Motor neuron (in vitro differentiated cells): ENCODE results near the gene ZNF488. TPM values are rescaled to one million over a fixed set of nuclear protein-coding genes. Genes with fewer than 3 reads are reported as not detected.

Source experiments
- ATAC-seq, 8 experiments: fragments of 200-7000 bp; cut with Tn5 transposase; replicated peaks in 6 of 8; 2 replicates each; pipeline ENCODE4 v1.8.0; 2021; ENCODE audit warnings: mild to moderate bottlenecking in 8 of 8, moderate library complexity in 8 of 8
- H3K27ac ChIP-seq, 2 donors: fragments of 250-450 bp; sonication (Bioruptor Pico); 2 replicates each; pipeline ENCODE4 v1.9.0; 2021; ENCODE audit warnings: antibody characterized with exemption in 2 of 2, mild to moderate bottlenecking in 2 of 2, moderate library complexity in 1 of 2
- H3K4me1 ChIP-seq, 2 donors: fragments of 250-450 bp; sonication (Bioruptor Pico); replicated peaks in 1 of 2; 2 replicates each; pipeline ENCODE4 v1.6.1; 2021; ENCODE audit warnings: antibody characterized with exemption in 2 of 2, mild to moderate bottlenecking in 2 of 2, moderate library complexity in 1 of 2
- H3K4me3 ChIP-seq, 5 donors: fragments of 250-450 bp; sonication (Bioruptor Pico); 2 replicates each; pipeline ENCODE4 v1.9.0; 2021; ENCODE audit warnings: antibody characterized with exemption in 5 of 5, mild to moderate bottlenecking in 5 of 5, moderate library complexity in 4 of 5
- WGBS, 10 experiments: fragments of 450-650 bp; shearing (Covaris generic); methylation state at CpG; one replicate each; pipeline ENCODE4 v1.0.0; 2022; 5-methylcytosine and 5-hydroxymethylcytosine counted together
- in situ Hi-C, 9 experiments: fragments of 400-800 bp; cut with MboI; loops; one replicate each; pipeline ENCODE4 v1.15.0; 2021; ENCODE audit warnings: low sequenced_read_pairs in 9 of 9, low pct_unique_long_range_greater_than_20kb in 2 of 9; ENCODE audit not compliant: unreplicated experiment in 9 of 9
- total RNA-seq, 8 experiments: library from RNA; unstranded; fragments of 300-600 nt; gene quantifications; 2 replicates each; pipeline versions ENCODE4 v1.2.3 to v1.2.4, GENCODE V29; 2022

The ZNF488 gene
- total RNA-seq, 8 experiments from 2014 or later: 0.23 to 0.62 (median 0.50) TPM; not detected in 1

- Histone ChIP-seq H3K4me1 (no peaks in the 10 kb centered on the region), H3K27ac (no peak overlapping the region), H3K4me3 (no peak overlapping the region)
- in situ Hi-C loops: no loop called here
- no peak for ATAC-seq
- 7 to 88% (median 66%) methylated on average over 1 to 2 of the region's 3 CpGs; no CpG with 5 or more reads in 4 of the 10 experiments for WGBS, 10 experiments
Observed at GRCh38 chr10:47332371-47332770, 51.7 kb downstream of the ZNF488 start.

GRCh38 chr10:47331954-47332353 lies 52.1 kb downstream of the ZNF488 start:
- WGBS, 10 experiments: 10 to 75% (median 45%) methylated on average over 2 to 4 of the region's 7 CpGs; no CpG with 5 or more reads in 7 of the 10 experiments

GRCh38 chr10:47331491-47331890 lies 52.6 kb downstream of the ZNF488 start:
- no peak for ATAC-seq
- Histone ChIP-seq H3K4me1 (no peaks in the 10 kb centered on the region), H3K27ac (no peak overlapping the region), H3K4me3 (no peak overlapping the region)
- in situ Hi-C loops: no loop called here
- 69 to 100% (median 89%) methylated on average over 1 to 4 of the region's 9 CpGs; no CpG with 5 or more reads in 2 of the 10 experiments for WGBS, 10 experiments

More at GRCh38 chr10:47331954-47332353, 52.1 kb downstream of the ZNF488 start:
- ATAC-seq: no peak
- Histone ChIP-seq H3K4me3 (no peak overlapping the region), H3K27ac (no peak overlapping the region), H3K4me1 (no peaks in the 10 kb centered on the region)
- in situ Hi-C loops: no loop called here

GRCh38 chr10:47330804-47331203 lies 53.3 kb downstream of the ZNF488 start:
- Histone ChIP-seq H3K4me3 (no peak overlapping the region), H3K4me1 (peaks cover 0 to 3% of the 10 kb centered on the region in 2 donors), H3K27ac (no peak overlapping the region)
- in situ Hi-C loops: no loop called here
- no peak for ATAC-seq
- WGBS, 10 experiments: 0 to 65% (median 43%) methylated on average over 1 to 3 of the region's 3 CpGs; no CpG with 5 or more reads in 1 of the 10 experiments

DNA sequence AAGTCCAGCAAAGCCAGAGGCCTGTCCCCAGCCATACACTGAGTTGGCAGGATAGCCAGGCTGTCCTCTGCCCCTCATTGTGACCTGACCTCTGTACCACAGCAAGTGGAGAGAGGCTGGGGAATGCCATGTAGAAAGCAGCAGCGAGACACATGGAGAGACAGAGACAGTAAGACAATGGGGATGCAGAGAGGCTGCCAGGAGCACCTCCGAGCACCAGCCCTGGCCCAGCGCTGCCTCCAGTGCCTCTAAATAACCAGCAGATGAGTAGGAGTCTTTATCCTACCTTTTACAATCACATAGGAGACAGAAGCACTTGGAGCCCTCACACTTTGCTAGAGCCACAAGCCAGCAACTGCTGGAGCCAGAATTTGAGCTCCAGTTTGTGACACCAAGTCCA lies 53.7 kb downstream of the ZNF488 start:
- 60 to 83% (median 80%) methylated on average over 1 of the region's 3 CpGs; no CpG with 5 or more reads in 7 of the 10 experiments for WGBS, 10 experiments
- ATAC-seq: no peak
- Histone ChIP-seq H3K27ac (no peak overlapping the region), H3K4me3 (no peak overlapping the region), H3K4me1 (peaks cover 0 to 3% of the 10 kb centered on the region in 2 donors)
- in situ Hi-C loops: no loop called here

DNA sequence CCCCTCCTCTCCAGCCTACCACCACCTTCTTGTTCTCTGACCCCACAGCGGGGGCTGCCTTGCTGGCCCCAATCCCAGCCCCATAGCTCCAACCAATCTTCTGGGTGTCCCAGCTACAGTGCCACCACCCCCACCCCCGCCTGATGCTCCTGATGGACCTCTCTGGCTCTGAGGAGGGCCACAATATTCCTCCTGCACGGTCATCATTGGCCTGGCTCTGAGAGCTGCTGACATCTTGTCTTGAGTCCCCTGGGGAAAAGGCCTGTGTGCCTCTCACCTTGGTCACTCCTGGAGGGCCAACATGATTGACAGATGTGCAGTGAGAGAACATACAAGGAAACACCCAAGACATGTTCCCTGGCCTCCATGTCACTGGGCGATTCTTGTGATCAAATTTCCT lies 54.2 kb downstream of the ZNF488 start:
- 7 to 100% (median 80%) methylated on average over 1 to 2 of the region's 4 CpGs; no CpG with 5 or more reads in 7 of the 10 experiments for WGBS, 10 experiments
- Histone ChIP-seq H3K27ac (no peak overlapping the region), H3K4me1 (peaks cover 0 to 3% of the 10 kb centered on the region in 2 donors), H3K4me3 (no peak overlapping the region)
- in situ Hi-C loops: no loop called here
- no peak for ATAC-seq

- 20 to 90% (median 60%) methylated on average over 1 to 3 of the region's 11 CpGs; no CpG with 5 or more reads in 3 of the 10 experiments for WGBS, 10 experiments
- Histone ChIP-seq H3K4me1 (peaks cover 0 to 14% of the 10 kb centered on the region in 2 donors), H3K4me3 (no peak overlapping the region), H3K27ac (no peak overlapping the region)
- in situ Hi-C loops: no loop called here
- ATAC-seq: no peak
Observed at GRCh38 chr10:47326927-47327330, 57.2 kb downstream of the ZNF488 start.

DNA sequence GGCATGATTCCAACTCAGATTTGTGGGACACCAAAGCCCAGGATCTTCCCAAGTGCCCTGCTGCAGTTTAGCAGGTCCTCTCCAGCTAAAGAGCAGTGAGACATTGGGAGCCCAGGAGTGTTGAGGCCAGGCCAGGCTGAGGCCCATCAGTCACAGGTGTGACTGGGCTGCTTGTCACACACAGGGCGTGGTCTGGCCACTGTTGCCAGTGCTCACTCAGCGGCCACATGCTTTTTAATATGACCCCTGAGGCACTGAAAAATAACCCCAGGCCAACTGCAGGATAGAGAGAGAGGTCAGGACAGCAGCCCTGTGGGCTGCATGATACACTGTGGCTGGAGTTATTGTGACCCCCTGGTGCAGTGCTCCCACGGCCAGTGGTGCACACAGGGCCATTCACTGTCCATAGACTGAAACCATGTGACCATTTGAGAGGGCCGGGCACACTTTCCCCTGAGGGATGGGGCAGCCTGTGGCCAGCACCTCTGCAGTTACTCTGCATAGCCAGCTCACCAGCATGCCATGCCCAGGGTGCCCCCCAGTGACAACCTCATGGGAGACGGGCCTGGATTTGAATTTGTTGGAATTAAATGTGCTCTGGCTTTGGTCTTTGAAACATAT lies 57.7 kb downstream of the ZNF488 start:
- in situ Hi-C loops: no loop called here
- H3K27ac ChIP-seq: peak overlapping the region in 1 of 2 donors; percentile 56
- whole genome bisulfite sequencing, 10 experiments: 100% methylated on average over 2 of the region's 5 CpGs; no CpG with 5 or more reads in 9 of the 10 experiments
- no peak overlapping the region for H3K4me3 ChIP-seq
- H3K4me1 ChIP-seq: peaks cover 0 to 14% of the 10 kb centered on the region in 2 donors
- peak in 2 of 8 experiments; percentile 17 to 19 for ATAC-seq

DNA sequence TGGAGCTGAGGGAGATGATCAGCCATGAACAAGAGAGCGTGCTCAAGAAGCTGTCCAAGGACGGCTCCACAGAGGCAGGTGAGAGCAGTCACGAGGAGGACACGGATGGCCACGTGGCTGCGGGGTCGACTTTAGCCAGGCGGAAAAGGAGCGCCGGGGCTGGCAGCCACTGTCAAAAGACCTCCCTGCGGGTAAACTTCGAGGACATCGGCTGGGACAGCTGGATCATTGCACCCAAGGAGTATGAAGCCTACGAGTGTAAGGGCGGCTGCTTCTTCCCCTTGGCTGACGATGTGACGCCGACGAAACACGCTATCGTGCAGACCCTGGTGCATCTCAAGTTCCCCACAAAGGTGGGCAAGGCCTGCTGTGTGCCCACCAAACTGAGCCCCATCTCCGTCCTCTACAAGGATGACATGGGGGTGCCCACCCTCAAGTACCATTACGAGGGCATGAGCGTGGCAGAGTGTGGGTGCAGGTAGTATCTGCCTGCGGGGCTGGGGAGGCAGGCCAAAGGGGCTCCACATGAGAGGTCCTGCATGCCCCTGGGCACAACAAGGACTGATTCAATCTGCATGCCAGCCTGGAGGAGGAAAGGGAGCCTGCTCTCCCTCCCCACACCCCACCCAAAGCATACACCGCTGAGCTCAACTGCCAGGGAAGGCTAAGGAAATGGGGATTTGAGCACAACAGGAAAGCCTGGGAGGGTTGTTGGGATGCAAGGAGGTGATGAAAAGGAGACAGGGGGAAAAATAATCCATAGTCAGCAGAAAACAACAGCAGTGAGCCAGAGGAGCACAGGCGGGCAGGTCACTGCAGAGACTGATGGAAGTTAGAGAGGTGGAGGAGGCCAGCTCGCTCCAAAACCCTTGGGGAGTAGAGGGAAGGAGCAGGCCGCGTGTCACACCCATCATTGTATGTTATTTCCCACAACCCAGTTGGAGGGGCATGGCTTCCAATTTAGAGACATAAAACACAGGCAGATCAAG lies 58.5 kb downstream of the ZNF488 start:
- in situ Hi-C loops: no loop called here
- ATAC-seq: no peak
- Histone ChIP-seq H3K4me3 (no peak overlapping the region), H3K4me1 (peaks cover 0 to 14% of the 10 kb centered on the region in 2 donors), H3K27ac (no peak overlapping the region)
- WGBS, 10 experiments: 58 to 100% (median 87%) methylated on average over 1 to 13 of the region's 30 CpGs; no CpG with 5 or more reads in 1 of the 10 experiments

DNA sequence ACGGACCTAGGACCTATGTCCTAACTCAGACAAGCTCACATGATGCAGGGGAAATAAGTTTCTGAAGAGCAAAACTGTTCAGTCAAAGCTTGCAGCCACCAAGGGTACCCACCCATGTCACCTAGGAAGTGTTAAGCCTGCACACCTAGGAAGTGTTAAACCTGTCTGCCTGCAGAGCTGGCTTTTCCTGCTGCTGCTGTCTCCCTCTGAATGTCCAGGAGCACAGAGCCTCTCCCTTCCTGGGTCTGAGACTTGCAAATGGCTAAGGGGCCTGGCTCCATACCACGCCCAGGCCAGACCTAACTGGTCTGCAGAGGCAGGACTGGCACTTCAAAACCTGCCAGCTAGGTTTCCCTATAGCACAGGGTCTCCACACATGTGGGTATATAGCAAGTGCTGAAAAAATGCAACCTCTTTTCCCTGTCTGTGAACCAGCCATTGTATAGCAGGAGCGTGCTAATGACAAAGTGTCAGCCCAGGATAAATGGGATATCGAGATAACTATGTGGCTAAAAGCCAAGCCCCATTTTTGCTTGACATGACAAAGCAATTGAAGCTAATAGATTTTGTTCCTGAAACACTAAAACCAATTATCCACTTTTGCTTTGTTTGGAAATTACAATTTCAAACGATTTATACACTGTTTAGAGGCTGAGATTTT lies 60.3 kb downstream of the ZNF488 start:
- H3K4me3 ChIP-seq: no peak overlapping the region
- WGBS, 10 experiments: 7 to 75% (median 48%) methylated on average over 1 to 4 of the region's 5 CpGs; no CpG with 5 or more reads in 1 of the 10 experiments
- in situ Hi-C loops: loop anchor here in 2 of 9 experiments (25.0 kb wide), 1 partner anchor 286 kb away; no protein-coding TSS in a partner anchor
- peak; percentile 18 to 92 (median 52) for ATAC-seq
- H3K4me1 ChIP-seq: peaks cover 0 to 14% of the 10 kb centered on the region in 2 donors
- peak overlapping the region in 1 of 2 donors; percentile 7 for H3K27ac ChIP-seq

DNA sequence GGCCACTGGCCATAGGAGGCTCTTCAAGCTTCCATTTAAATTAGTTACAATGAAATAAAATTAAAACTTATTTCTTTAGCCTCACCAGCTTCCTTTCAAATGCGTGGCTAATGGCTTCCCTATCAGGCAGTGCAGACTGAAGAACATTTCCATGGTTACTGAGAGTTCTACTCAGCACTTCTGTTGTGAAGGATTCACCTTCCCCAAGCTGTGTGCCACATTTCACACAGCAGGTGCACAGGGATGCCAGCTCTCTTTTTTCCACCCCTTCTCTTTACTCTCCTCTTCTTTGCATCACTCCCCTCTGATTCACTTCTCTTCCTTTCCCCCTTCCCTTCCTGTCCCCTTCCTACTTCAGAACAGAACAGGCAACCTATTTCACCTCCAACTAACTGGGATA lies 61.0 kb downstream of the ZNF488 start:
- Histone ChIP-seq H3K4me1 (peaks cover 0 to 14% of the 10 kb centered on the region in 2 donors), H3K27ac (no peak overlapping the region), H3K4me3 (no peak overlapping the region)
- in situ Hi-C loops: loop anchor here in 2 of 9 experiments (25.0 kb wide), 1 partner anchor 286 kb away; no protein-coding TSS in a partner anchor
- WGBS, 10 experiments: 14 to 88% (median 30%) methylated on average over 1 of the region's 1 CpG; no CpG with 5 or more reads in 4 of the 10 experiments
- peak in 1 of 8 experiments; percentile 26 for ATAC-seq

DNA sequence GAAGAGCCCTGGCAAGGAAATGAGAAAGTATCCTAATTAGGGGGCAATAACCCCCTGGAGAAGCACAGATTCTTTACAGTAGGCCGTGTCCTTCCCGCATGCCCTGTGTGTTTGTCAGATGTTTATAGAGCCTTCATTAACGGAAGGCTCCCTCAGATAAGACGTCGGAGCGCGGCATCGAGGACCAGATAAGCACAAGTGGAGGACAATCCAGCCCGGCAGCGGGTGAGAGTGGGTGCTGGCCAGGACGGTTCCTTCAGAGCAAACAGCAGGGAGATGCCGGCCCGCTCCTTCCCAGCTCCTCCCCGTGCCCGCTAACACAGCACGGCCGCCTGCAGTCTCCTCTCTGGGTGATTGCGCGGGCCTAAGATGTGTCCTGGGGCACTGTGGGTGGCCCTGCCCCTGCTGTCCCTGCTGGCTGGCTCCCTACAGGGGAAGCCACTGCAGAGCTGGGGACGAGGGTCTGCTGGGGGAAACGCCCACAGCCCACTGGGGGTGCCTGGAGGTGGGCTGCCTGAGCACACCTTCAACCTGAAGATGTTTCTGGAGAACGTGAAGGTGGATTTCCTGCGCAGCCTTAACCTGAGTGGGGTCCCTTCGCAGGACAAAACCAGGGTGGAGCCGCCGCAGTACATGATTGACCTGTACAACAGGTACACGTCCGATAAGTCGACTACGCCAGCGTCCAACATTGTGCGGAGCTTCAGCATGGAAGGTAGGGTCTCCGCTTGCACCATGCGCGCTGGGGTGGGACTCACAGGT lies 61.6 kb downstream of the ZNF488 start, which contains the start of gene GDF2:
TSS of gene GDF2 (plus strand) at position 155 of the 762 bp plus-strand sequence. CDS start at position 370, 215 bp downstream.
- 79 to 100% (median 89%) methylated on average over 2 to 16 of the region's 35 CpGs; no CpG with 5 or more reads in 5 of the 10 experiments for WGBS, 10 experiments
- no peak for ATAC-seq
- no peak within 1 kb of the TSS for H3K27ac ChIP-seq
- in situ Hi-C loops: loop anchor here in 2 of 9 experiments (25.0 kb wide), 1 partner anchor 285 kb away; no protein-coding TSS in a partner anchor
- H3K4me3 ChIP-seq: no peak within 1 kb of the TSS
- H3K4me1 ChIP-seq: peaks cover 0 to 14% of the 10 kb centered on the region in 2 donors
